IMR-90 (cell line): ENCODE results near the gene CLCN6. TPM values are rescaled to one million over a fixed set of nuclear protein-coding genes. Genes with fewer than 3 reads are reported as not detected.

ENCODE experiments used
- ATAC-seq: fragments of 200-7000 bp; cut with Tn5 transposase; 2 replicates; pipeline ENCODE4 v1.9.1; 2020; ENCODE audit warnings: low read depth, mild to moderate bottlenecking, moderate library complexity
- BruUV-seq: library from RNA; stranded (reverse); fragments of 400-500 nt; replicated peaks from 2 replicates; lab custom pipeline; 2021; lab: Mats Ljungman, UMichigan
- CTCF ChIA-PET: fragments of 300-600 bp; formaldehyde crosslinking; extraction: SDS; loops from one replicate; lab custom pipeline; 2021; ENCODE audit warnings: antibody characterized with exemption; lab: Yijun Ruan, JAX
- POLR2A ChIA-PET: fragments of 300-600 bp; sonication (Branson Sonifier 250); formaldehyde crosslinking; loops from one replicate; lab custom pipeline; 2022; ENCODE audit warnings: antibody characterized with exemption; ENCODE audit not compliant: unreplicated experiment; lab: Charles Lee
- DNase-seq: peaks from one replicate; pipeline ENCODE4 v3.0.0; 2013
- H2AFZ ChIP-seq: replicated peaks from 2 replicates; pipeline ENCODE3; 2013; ENCODE audit warnings: low read length, mild to moderate bottlenecking; ENCODE audit not compliant: poor library complexity
- H2AK5ac ChIP-seq: 2 replicates; pipeline ENCODE4 v1.6.1; 2013; ENCODE audit warnings: low read depth, low read length, inconsistent platforms
- H2AK9ac ChIP-seq: replicated peaks from 2 replicates; pipeline ENCODE3; 2013; ENCODE audit warnings: mild to moderate bottlenecking, low read depth, low read length, moderate library complexity; ENCODE audit not compliant: poor library complexity
- H2BK120ac ChIP-seq: 2 replicates; pipeline ENCODE4 v1.6.1; 2013; ENCODE audit warnings: low read depth, low read length, inconsistent platforms
- H2BK15ac ChIP-seq: 3 replicates; pipeline ENCODE4 v1.6.1; 2013; ENCODE audit warnings: low read depth, low read length, inconsistent platforms
- H2BK20ac ChIP-seq: 2 replicates; pipeline ENCODE4 v1.6.1; 2013; ENCODE audit warnings: low read depth, mild to moderate bottlenecking, inconsistent platforms, low read length, moderate library complexity
- H2BK5ac ChIP-seq: 2 replicates; pipeline ENCODE4 v1.6.1; 2013; ENCODE audit warnings: mild to moderate bottlenecking, low read depth, low read length, inconsistent platforms; ENCODE audit not compliant: poor library complexity, severe bottlenecking
- H3K14ac ChIP-seq: replicated peaks from 2 replicates; pipeline ENCODE4 v1.6.1; 2013; ENCODE audit warnings: low read depth, low read length, inconsistent platforms
- H3K18ac ChIP-seq: 2 replicates; pipeline ENCODE4 v1.6.1; 2013; ENCODE audit warnings: low read depth, low read length, control low read depth
- H3K23ac ChIP-seq: 2 replicates; pipeline ENCODE4 v1.6.1; 2013; ENCODE audit warnings: low read depth, low read length, inconsistent platforms
- H3K27ac ChIP-seq: 2 replicates; pipeline ENCODE4 v1.5.1; 2013; ENCODE audit warnings: mild to moderate bottlenecking, control low read depth, low read length; ENCODE audit not compliant: insufficient read depth
- H3K27me3 ChIP-seq: 2 replicates; pipeline ENCODE4 v1.6.1; 2013; ENCODE audit warnings: low read length; ENCODE audit not compliant: control insufficient read depth, insufficient read depth
- H3K36me3 ChIP-seq: 2 replicates; pipeline ENCODE4 v1.6.1; 2013; ENCODE audit warnings: low read length, mixed read lengths; ENCODE audit not compliant: control insufficient read depth, insufficient read depth
- H3K4ac ChIP-seq: 2 replicates; pipeline ENCODE4 v1.6.1; 2013; ENCODE audit warnings: low read depth, low read length, inconsistent platforms
- H3K4me1 ChIP-seq: 2 replicates; pipeline ENCODE4 v1.6.1; 2013; ENCODE audit warnings: low read length, mixed read lengths; ENCODE audit not compliant: control insufficient read depth, insufficient read depth
- H3K4me2 ChIP-seq: 2 replicates; pipeline ENCODE4 v1.6.1; 2013; ENCODE audit warnings: low read depth, mild to moderate bottlenecking, control low read depth, low read length, moderate library complexity
- H3K4me3 ChIP-seq: 2 replicates; pipeline ENCODE4 v1.5.1; 2013; ENCODE audit warnings: low read depth, mild to moderate bottlenecking, control low read depth, low read length, moderate library complexity; ENCODE audit not compliant: insufficient read depth
- H3K56ac ChIP-seq: 2 replicates; pipeline ENCODE4 v1.6.1; 2013; ENCODE audit warnings: low read length, inconsistent platforms; ENCODE audit not compliant: insufficient read depth; ENCODE audit errors: extremely low read depth
- H3K79me1 ChIP-seq, 2 experiments: 2 replicates each; pipeline ENCODE4 v1.6.1; 2013; ENCODE audit warnings: low read length in 2 of 2, inconsistent platforms in 1 of 2, low read depth in 1 of 2
- H3K9ac ChIP-seq: 2 replicates; pipeline ENCODE4 v1.6.1; 2013; ENCODE audit warnings: low read depth, low read length, control low read depth
- H3K9me1 ChIP-seq: 2 replicates; pipeline ENCODE4 v1.6.1; 2013; ENCODE audit warnings: low read length, inconsistent platforms; ENCODE audit not compliant: insufficient read depth
- H3K9me3 ChIP-seq: 2 replicates; pipeline ENCODE4 v1.6.1; 2013; ENCODE audit warnings: low read length; ENCODE audit not compliant: control insufficient read depth, insufficient read depth
- H4K20me1 ChIP-seq: 2 replicates; pipeline ENCODE4 v1.6.1; 2013; ENCODE audit warnings: low read length, inconsistent platforms; ENCODE audit not compliant: insufficient read depth
- H4K5ac ChIP-seq: 2 replicates; pipeline ENCODE4 v1.6.1; 2013; ENCODE audit warnings: mild to moderate bottlenecking, low read depth, low read length, control low read depth
- H4K8ac ChIP-seq, 2 experiments: 2 replicates each; pipeline ENCODE4 v1.6.1; 2013; ENCODE audit warnings: low read depth in 2 of 2, low read length in 2 of 2, control low read depth in 1 of 2, inconsistent platforms in 1 of 2
- H4K91ac ChIP-seq: 2 replicates; pipeline ENCODE4 v1.6.1; 2013; ENCODE audit warnings: low read depth, low read length, inconsistent platforms; ENCODE audit not compliant: insufficient read depth
- BHLHE40 ChIP-seq: fragments of 150-350 bp; IDR thresholded peaks from 2 replicates; pipeline ENCODE4 v1.6.1; 2016; ENCODE audit warnings: mild to moderate bottlenecking, low read depth, low read length
- CEBPB ChIP-seq: IDR thresholded peaks from 2 replicates; pipeline ENCODE4 v1.6.1; 2012; ENCODE audit warnings: low read depth, low read length, improper control_type of control experiment
- CHD1 ChIP-seq: IDR thresholded peaks from 2 replicates; pipeline ENCODE4 v1.6.1; 2012; ENCODE audit warnings: low read depth, low read length, improper control_type of control experiment
- FOS ChIP-seq: fragments of 150-350 bp; IDR thresholded peaks from 2 replicates; pipeline ENCODE4 v1.6.1; 2016; ENCODE audit warnings: low read depth, low read length
- MAFK ChIP-seq: IDR thresholded peaks from 2 replicates; pipeline ENCODE4 v1.6.1; 2012; ENCODE audit warnings: low read depth, low read length, improper control_type of control experiment
- MAZ ChIP-seq: IDR thresholded peaks from 2 replicates; pipeline ENCODE4 v1.6.1; 2012; ENCODE audit warnings: low read depth, mild to moderate bottlenecking, low read length, improper control_type of control experiment, moderate library complexity, borderline replicate concordance
- MXI1 ChIP-seq: IDR thresholded peaks from 2 replicates; pipeline ENCODE4 v1.6.1; 2012; ENCODE audit warnings: low read depth, mild to moderate bottlenecking, low read length, moderate library complexity, borderline replicate concordance
- NFE2L2 ChIP-seq: fragments of 150-350 bp; IDR thresholded peaks from 2 replicates; pipeline ENCODE4 v1.6.1; 2016; ENCODE audit warnings: low read depth, mild to moderate bottlenecking, low read length
- POLR2A ChIP-seq: IDR thresholded peaks from 2 replicates; pipeline ENCODE4 v1.6.1; 2012; ENCODE audit warnings: mild to moderate bottlenecking, low read depth, low read length
- RAD21 ChIP-seq: IDR thresholded peaks from 2 replicates; pipeline ENCODE4 v1.6.1; 2012; ENCODE audit warnings: low read length, improper control_type of control experiment
- RCOR1 ChIP-seq: IDR thresholded peaks from 2 replicates; pipeline ENCODE4 v1.6.1; 2012; ENCODE audit warnings: mild to moderate bottlenecking, low read length, improper control_type of control experiment; ENCODE audit not compliant: insufficient replicate concordance
- RFX5 ChIP-seq: IDR thresholded peaks from 2 replicates; pipeline ENCODE4 v1.8.0; 2012; ENCODE audit warnings: low read depth, mild to moderate bottlenecking, low read length, moderate library complexity
- SMC3 ChIP-seq: fragments of 150-350 bp; IDR thresholded peaks from 2 replicates; pipeline ENCODE4 v1.6.1; 2016; ENCODE audit warnings: low read depth, mild to moderate bottlenecking, antibody characterized with exemption, low read length, moderate library complexity
- WGBS, 2 experiments: methylation state at CpG; one replicate each; pipeline versions ENCODE4 v1.1.5 to v1.1.7; 2013; ENCODE audit warnings: missing lambda C conversion rate in 2 of 2; ENCODE audit not compliant: insufficient read length in 1 of 2; ENCODE audit errors: extremely low coverage in 2 of 2; 5-methylcytosine and 5-hydroxymethylcytosine counted together
- dilution Hi-C: fragments of 300-500 bp; cut with HindIII; formaldehyde crosslinking; loops from one replicate; pipeline ENCODE4 v1.14.3; 2018; ENCODE audit warnings: low sequenced_read_pairs; ENCODE audit not compliant: unreplicated experiment
- in situ Hi-C: fragments of 300-500 bp; cut with MboI; formaldehyde crosslinking; loops from 3 replicates; pipeline ENCODE4 v1.14.3; 2019; ENCODE audit warnings: low sequenced_read_pairs, inconsistent platforms, mixed read lengths
- intact Hi-C: fragments of 100-400 bp; cut with micrococcal nuclease; formaldehyde crosslinking; loops from 2 replicates; pipeline ENCODE4 v1.10.0; 2022
- polyA plus RNA-seq, 3 experiments: library from polyadenylated mRNA; depleted of rRNA; stranded (reverse); fragments of >200 nt; gene quantifications; 2 replicates each; pipeline ENCODE4 v1.2.3, GENCODE V29; 2012; ENCODE audit warnings: low replicate concordance in 1 of 3
- total RNA-seq: library from RNA; depleted of rRNA; stranded (reverse); fragments of >200 nt; gene quantifications from 2 replicates; pipeline ENCODE4 v1.2.3, GENCODE V29; 2012
- TF ChIP-seq, protein P1 (sequence below): conservative IDR thresholded peaks from 2 replicates; pipeline ENCODE4 v1.5.1; 2012; ENCODE audit warnings: mild to moderate bottlenecking, low read depth, low read length, improper control_type of control experiment
- TF ChIP-seq, protein P2 (sequence below): fragments of 150-350 bp; IDR thresholded peaks from 2 replicates; pipeline ENCODE4 v1.6.1; 2016; ENCODE audit warnings: low read depth, mild to moderate bottlenecking, low read length, moderate library complexity, borderline replicate concordance
- TF ChIP-seq, protein P3 (sequence below): fragments of 150-350 bp; IDR thresholded peaks from 2 replicates; pipeline ENCODE4 v1.6.1; 2017; ENCODE audit warnings: mild to moderate bottlenecking, antibody characterized with exemption, low read length, low read depth

Gene CLCN6
- total and polyA plus RNA-seq, 2 of the 4 experiments (the other 2 are of a cell fraction): 4.1 to 10.6 TPM

DNA sequence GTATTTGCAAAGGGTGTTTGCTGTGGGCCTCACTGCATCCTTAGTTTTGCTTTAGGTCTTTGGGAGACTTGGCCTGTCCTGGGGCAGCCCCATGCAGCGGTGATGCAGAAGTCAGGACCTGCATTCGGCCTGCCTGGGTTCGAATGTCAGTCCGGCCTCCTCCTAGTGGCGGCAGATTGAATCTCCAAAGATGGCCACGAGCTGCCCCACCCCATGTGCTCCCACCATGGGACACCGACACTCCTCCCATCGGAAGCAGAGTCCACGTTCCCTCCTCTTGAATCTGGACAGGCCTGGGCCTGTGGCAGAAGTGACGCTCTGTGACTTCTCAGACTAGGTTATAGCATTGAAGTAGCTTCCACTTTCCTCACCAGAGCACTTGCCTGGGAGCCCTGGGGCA lies 69.1 kb downstream of the CLCN6 start:
- no peaks in the 10 kb centered on the region for H3K4me1 ChIP-seq
- ChIA-PET CTCF (no interaction called here), POLR2A (no interaction called here)
- H3K9me3 ChIP-seq: no peaks in the 10 kb centered on the region
- H3K9ac ChIP-seq: no peak overlapping the region
- H4K91ac ChIP-seq: no peak overlapping the region
- no peaks in the 10 kb centered on the region for H4K20me1 ChIP-seq
- H4K5ac ChIP-seq: no peak overlapping the region
- no peak overlapping the region for H2BK5ac ChIP-seq
- no peak overlapping the region for H3K27ac ChIP-seq
- H3K4me2 ChIP-seq: no peak overlapping the region
- H3K9me1 ChIP-seq: no peaks in the 10 kb centered on the region
- H3K18ac ChIP-seq: no peak overlapping the region
- no peak for DNase-seq
- in situ Hi-C loops: no loop called here
- no peak overlapping the region for H3K4me3 ChIP-seq
- H3K4ac ChIP-seq: no peak overlapping the region
- H2AK5ac ChIP-seq: no peak overlapping the region
- no peak overlapping the region for H2AFZ ChIP-seq
- dilution Hi-C loops: no loop called here
- no peaks in the 10 kb centered on the region for H3K36me3 ChIP-seq
- no peak overlapping the region for H3K56ac ChIP-seq
- TF ChIP-seq BHLHE40 (no peak), RFX5 (no peak), RAD21 (no peak), MAZ (no peak), MXI1 (no peak), FOS (no peak), NFE2L2 (no peak), CHD1 (no peak), SMC3 (no peak), CEBPB (no peak), MAFK (no peak), RCOR1 (no peak), POLR2A (no peak)
- TF ChIP-seq, protein P1, sequence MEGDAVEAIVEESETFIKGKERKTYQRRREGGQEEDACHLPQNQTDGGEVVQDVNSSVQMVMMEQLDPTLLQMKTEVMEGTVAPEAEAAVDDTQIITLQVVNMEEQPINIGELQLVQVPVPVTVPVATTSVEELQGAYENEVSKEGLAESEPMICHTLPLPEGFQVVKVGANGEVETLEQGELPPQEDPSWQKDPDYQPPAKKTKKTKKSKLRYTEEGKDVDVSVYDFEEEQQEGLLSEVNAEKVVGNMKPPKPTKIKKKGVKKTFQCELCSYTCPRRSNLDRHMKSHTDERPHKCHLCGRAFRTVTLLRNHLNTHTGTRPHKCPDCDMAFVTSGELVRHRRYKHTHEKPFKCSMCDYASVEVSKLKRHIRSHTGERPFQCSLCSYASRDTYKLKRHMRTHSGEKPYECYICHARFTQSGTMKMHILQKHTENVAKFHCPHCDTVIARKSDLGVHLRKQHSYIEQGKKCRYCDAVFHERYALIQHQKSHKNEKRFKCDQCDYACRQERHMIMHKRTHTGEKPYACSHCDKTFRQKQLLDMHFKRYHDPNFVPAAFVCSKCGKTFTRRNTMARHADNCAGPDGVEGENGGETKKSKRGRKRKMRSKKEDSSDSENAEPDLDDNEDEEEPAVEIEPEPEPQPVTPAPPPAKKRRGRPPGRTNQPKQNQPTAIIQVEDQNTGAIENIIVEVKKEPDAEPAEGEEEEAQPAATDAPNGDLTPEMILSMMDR: no peak
- TF ChIP-seq, protein P2, sequence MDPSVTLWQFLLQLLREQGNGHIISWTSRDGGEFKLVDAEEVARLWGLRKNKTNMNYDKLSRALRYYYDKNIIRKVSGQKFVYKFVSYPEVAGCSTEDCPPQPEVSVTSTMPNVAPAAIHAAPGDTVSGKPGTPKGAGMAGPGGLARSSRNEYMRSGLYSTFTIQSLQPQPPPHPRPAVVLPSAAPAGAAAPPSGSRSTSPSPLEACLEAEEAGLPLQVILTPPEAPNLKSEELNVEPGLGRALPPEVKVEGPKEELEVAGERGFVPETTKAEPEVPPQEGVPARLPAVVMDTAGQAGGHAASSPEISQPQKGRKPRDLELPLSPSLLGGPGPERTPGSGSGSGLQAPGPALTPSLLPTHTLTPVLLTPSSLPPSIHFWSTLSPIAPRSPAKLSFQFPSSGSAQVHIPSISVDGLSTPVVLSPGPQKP: no peak
- TF ChIP-seq, protein P3, sequence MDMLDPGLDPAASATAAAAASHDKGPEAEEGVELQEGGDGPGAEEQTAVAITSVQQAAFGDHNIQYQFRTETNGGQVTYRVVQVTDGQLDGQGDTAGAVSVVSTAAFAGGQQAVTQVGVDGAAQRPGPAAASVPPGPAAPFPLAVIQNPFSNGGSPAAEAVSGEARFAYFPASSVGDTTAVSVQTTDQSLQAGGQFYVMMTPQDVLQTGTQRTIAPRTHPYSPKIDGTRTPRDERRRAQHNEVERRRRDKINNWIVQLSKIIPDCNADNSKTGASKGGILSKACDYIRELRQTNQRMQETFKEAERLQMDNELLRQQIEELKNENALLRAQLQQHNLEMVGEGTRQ: no peak
- no peak overlapping the region for H4K8ac ChIP-seq
- no peak overlapping the region for H2BK20ac ChIP-seq
- H3K14ac ChIP-seq: no peak overlapping the region
- intact Hi-C loops: no loop called here
- no CpG with 5 or more reads among the region's 10 CpGs for WGBS, 2 experiments
- H3K27me3 ChIP-seq: peaks cover 67% of the 10 kb centered on the region
- H2BK120ac ChIP-seq: no peak overlapping the region
- no TSS peak for BruUV-seq
- H2BK15ac ChIP-seq: no peak overlapping the region
- no peak overlapping the region for H3K23ac ChIP-seq
- H3K79me1 ChIP-seq: no peaks in the 10 kb centered on the region
- H2AK9ac ChIP-seq: no peak overlapping the region
- no peak for ATAC-seq
